Placental epithelial cell (primary cell): ENCODE measurements around the gene GPR101. TPM values are rescaled to one million over a fixed set of nuclear protein-coding genes. Genes with fewer than 3 reads are reported as not detected.

ENCODE experiments used
- total RNA-seq: library from RNA; depleted of rRNA; stranded (reverse); fragments of >200 nt; gene quantifications from 2 replicates; pipeline ENCODE4 v1.2.3, GENCODE V29; 2012

GPR101 gene, protein sequence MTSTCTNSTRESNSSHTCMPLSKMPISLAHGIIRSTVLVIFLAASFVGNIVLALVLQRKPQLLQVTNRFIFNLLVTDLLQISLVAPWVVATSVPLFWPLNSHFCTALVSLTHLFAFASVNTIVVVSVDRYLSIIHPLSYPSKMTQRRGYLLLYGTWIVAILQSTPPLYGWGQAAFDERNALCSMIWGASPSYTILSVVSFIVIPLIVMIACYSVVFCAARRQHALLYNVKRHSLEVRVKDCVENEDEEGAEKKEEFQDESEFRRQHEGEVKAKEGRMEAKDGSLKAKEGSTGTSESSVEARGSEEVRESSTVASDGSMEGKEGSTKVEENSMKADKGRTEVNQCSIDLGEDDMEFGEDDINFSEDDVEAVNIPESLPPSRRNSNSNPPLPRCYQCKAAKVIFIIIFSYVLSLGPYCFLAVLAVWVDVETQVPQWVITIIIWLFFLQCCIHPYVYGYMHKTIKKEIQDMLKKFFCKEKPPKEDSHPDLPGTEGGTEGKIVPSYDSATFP
- not detected in 2 replicates for total RNA-seq

GRCh38 chrX:137033774-137034507 is at the start of gene GPR101:
Gene GPR101, minus strand, starts transcription at chrX:137033995. Its CDS starts 2,321 bp downstream, at chrX:137031674.

Other genes with a start within 250 kb of the GPR101 start
- gene RBMX, start 153.3 kb downstream of the GPR101 start, total RNA-seq = 131 and 189 TPM in 2 replicates